K562 (cell line): ENCODE measurements around the gene TMEM150A. TPM values are rescaled to one million over a fixed set of nuclear protein-coding genes. Genes with fewer than 3 reads are reported as not detected.

ENCODE experiments used
- ATAC-seq: fragments of 200-7000 bp; cut with Tn5 transposase; 3 replicates; pipeline ENCODE4 v1.9.1; 2020; ENCODE audit warnings: moderate library complexity
- BruUV-seq: library from RNA; stranded (reverse); fragments of 400-500 nt; replicated peaks from 2 replicates; lab custom pipeline; 2021; lab: Mats Ljungman, UMichigan
- CTCF ChIA-PET: fragments of 300-600 bp; formaldehyde crosslinking; extraction: SDS; loops from one replicate; lab custom pipeline; 2021; ENCODE audit warnings: low intra/inter-chr PET ratio; lab: Yijun Ruan, JAX
- POLR2A ChIA-PET: fragments of 300-600, 350-650 bp; sonication (Branson Sonifier 250); formaldehyde crosslinking; extraction: SDS; loops from one replicate; lab custom pipeline; 2021; ENCODE audit warnings: antibody characterized with exemption, inconsistent platforms; lab: Yijun Ruan, JAX
- DNase-seq, 4 experiments: peaks; one replicate each; pipeline versions ENCODE4 v3.0.0 to v3.0.0-alpha.2; 2011 to 2018; ENCODE audit warnings: low spot score in 3 of 4, mixed read lengths in 3 of 4; ENCODE audit errors: extremely low read depth in 1 of 4
- FAIRE-seq: peaks from 2 replicates; lab custom pipeline; 2011; peaks lifted over from hg19 to GRCh38; lab: Jason Lieb, UNC
- H2AFZ ChIP-seq: 2 replicates; pipeline ENCODE4 v1.6.0; 2011; ENCODE audit warnings: low read depth, low read length, control low read depth, inconsistent platforms
- H3K27ac ChIP-seq: fragments of 200-600 bp; 3 replicates; pipeline ENCODE4 v1.8.0; 2011; ENCODE audit warnings: low read depth, mild to moderate bottlenecking, control low read depth, inconsistent platforms, low read length, moderate library complexity, mixed read lengths; ENCODE audit errors: extremely low read depth
- H3K27me3 ChIP-seq, 2 experiments: fragments of 300-600 bp in 1 of 2; 2 replicates in 1 of 2; 3 replicates in 1 of 2; pipeline versions ENCODE4 v1.6.0 to v1.8.0; 2011; ENCODE audit warnings: inconsistent platforms in 2 of 2, low read length in 2 of 2, mild to moderate bottlenecking in 1 of 2, mixed read lengths in 1 of 2, moderate library complexity in 1 of 2; ENCODE audit not compliant: control insufficient read depth in 2 of 2, insufficient read depth in 2 of 2
- H3K36me3 ChIP-seq: fragments of 300-600 bp; 3 replicates; pipeline ENCODE4 v1.8.0; 2011; ENCODE audit warnings: mild to moderate bottlenecking, low read length, inconsistent platforms; ENCODE audit not compliant: control insufficient read depth, insufficient read depth
- H3K4me1 ChIP-seq, 2 experiments: fragments of 200-600 bp in 1 of 2; replicated peaks in 1 of 2; 2 replicates in 1 of 2; 3 replicates in 1 of 2; pipeline versions ENCODE4 v1.5.1 to v1.8.0; 2011; ENCODE audit warnings: inconsistent platforms in 2 of 2, low read length in 2 of 2, mild to moderate bottlenecking in 1 of 2, mixed read lengths in 1 of 2, moderate library complexity in 1 of 2; ENCODE audit not compliant: control insufficient read depth in 2 of 2, insufficient read depth in 2 of 2
- H3K4me2 ChIP-seq: 2 replicates; pipeline ENCODE4 v1.6.1; 2011; ENCODE audit warnings: low read length, control low read depth, inconsistent platforms, mixed read lengths; ENCODE audit not compliant: insufficient read depth
- H3K4me3 ChIP-seq: fragments of 200-600 bp; sonication (generic), shearing (Covaris generic); 2 replicates; pipeline ENCODE4 v1.5.1; 2016; ENCODE audit warnings: control low read depth, inconsistent platforms
- H3K79me2 ChIP-seq: fragments of 200-600 bp; 3 replicates; pipeline ENCODE4 v1.8.0; 2011; ENCODE audit warnings: low read length, inconsistent platforms; ENCODE audit not compliant: control insufficient read depth, insufficient read depth
- H3K9ac ChIP-seq, 2 experiments: 2 replicates each; pipeline versions ENCODE4 v1.6.0 to v1.6.1; 2011; ENCODE audit warnings: low read depth in 2 of 2, low read length in 2 of 2, control low read depth in 1 of 2, inconsistent platforms in 1 of 2, mild to moderate bottlenecking in 1 of 2, mixed read lengths in 1 of 2; ENCODE audit not compliant: insufficient read depth in 1 of 2
- H3K9me1 ChIP-seq: one replicate; pipeline ENCODE4 v1.6.0; 2011; ENCODE audit warnings: inconsistent platforms, mild to moderate bottlenecking, low read length, moderate library complexity; ENCODE audit not compliant: control insufficient read depth, insufficient read depth
- H3K9me3 ChIP-seq: replicated peaks from 2 replicates; pipeline ENCODE4 v1.5.1; 2011; ENCODE audit warnings: low read depth, low read length, inconsistent platforms; ENCODE audit not compliant: control insufficient read depth, insufficient read depth
- H4K20me1 ChIP-seq: replicated peaks from 2 replicates; pipeline ENCODE4 v1.6.1; 2011; ENCODE audit warnings: low read length, inconsistent platforms, mixed read lengths; ENCODE audit not compliant: control insufficient read depth, insufficient read depth
- GTF3C2 ChIP-seq: IDR thresholded peaks from 3 replicates; pipeline ENCODE4 v1.6.1; 2011; ENCODE audit warnings: borderline replicate concordance, mild to moderate bottlenecking, moderate library complexity; ENCODE audit not compliant: insufficient read length; ENCODE audit errors: extremely low read depth
- MTA2 ChIP-seq: fragments of 450-650 bp; IDR thresholded peaks from 2 replicates; pipeline ENCODE4 v1.6.1; 2016; ENCODE audit warnings: low read depth
- NFYB ChIP-seq: IDR thresholded peaks from 2 replicates; pipeline ENCODE4 v1.6.1; 2011; ENCODE audit warnings: mild to moderate bottlenecking, moderate library complexity; ENCODE audit not compliant: insufficient read length; ENCODE audit errors: extremely low read depth
- ZNF184 ChIP-seq: sonication (generic); formaldehyde crosslinking; IDR thresholded peaks from 2 replicates; pipeline ENCODE4 v1.5.0; 2020; ENCODE audit warnings: missing genetic modification reagents
- WGBS: fragments of 100-300 bp; shearing (Covaris generic); methylation state at CpG from one replicate; pipeline ENCODE4 v1.1.6; 2016; ENCODE audit warnings: low coverage, mixed read lengths; ENCODE audit not compliant: insufficient coverage; ENCODE audit errors: missing lambda C conversion rate; 5-methylcytosine and 5-hydroxymethylcytosine counted together
- in situ Hi-C: fragments of 300-500 bp; cut with MboI; formaldehyde crosslinking; loops from 4 replicates; pipeline ENCODE4 v1.15.0; 2018; ENCODE audit warnings: inconsistent platforms, mixed read lengths
- intact Hi-C: fragments of 100-400 bp; cut with micrococcal nuclease; formaldehyde crosslinking; loops from 2 replicates; pipeline ENCODE4 v1.14.2; 2022
- polyA plus RNA-seq, 8 experiments: library from polyadenylated mRNA; depleted of rRNA in 4 of 8; stranded (reverse) in 5 of 8; unstranded in 3 of 8; fragments of >200 nt; fragmentation: Nextera tagmentation in 2 of 8; fragmentation: Illumina TruSeq in 1 of 8; extraction: Ambion mirVana in 2 of 8; extraction: Trizol in 1 of 8; gene quantifications; 2 replicates each; pipeline versions ENCODE4 v1.2.1 to v1.2.3, GENCODE V29; 2011 to 2014; ENCODE audit warnings: inconsistent platforms in 1 of 8, missing spikeins in 1 of 8
- total RNA-seq, 7 experiments: library from RNA; depleted of rRNA in 6 of 7; stranded (reverse); fragments of >200 nt in 6 of 7; fragmentation: Illumina TruSeq in 2 of 7; extraction: Trizol in 2 of 7; gene quantifications; 2 replicates each; pipeline versions ENCODE4 v1.2.1 to v1.2.3, GENCODE V29; 2011 to 2021; ENCODE audit warnings: low replicate concordance in 1 of 7

Gene TMEM150A
- total and polyA plus RNA-seq, 9 of the 15 experiments (the other 6 are each of a cell fraction or from before 2014, with no cell fraction given), result 3.9 to 17.1 (median 8.4) TPM

- intact Hi-C loops, result no loop called here
- H3K4me3 ChIP-seq, result no peak overlapping the region
- no peaks in the 10 kb centered on the region for H3K27me3 ChIP-seq
- no peaks in the 10 kb centered on the region for H3K4me1 ChIP-seq
- 78% methylated on average over 2 of the region's 2 CpGs for WGBS
- no peak for DNase-seq
- peaks cover 4% of the 10 kb centered on the region; the same call in 1 of the 3 replicates for H3K79me2 ChIP-seq
- in situ Hi-C loops, result no loop called here
- H3K9me3 ChIP-seq, result no peaks in the 10 kb centered on the region
- BruUV-seq, result no TSS peak
- no peaks in the 10 kb centered on the region for H3K9me1 ChIP-seq
- no peak overlapping the region for H2AFZ ChIP-seq
- TF ChIP-seq GTF3C2, result no peak
- no peak for TF ChIP-seq NFYB
- TF ChIP-seq ZNF184 (CRISPR knock-in tag), result no peak
- no peak for TF ChIP-seq MTA2
- TF ChIP-seq, all 486 proteins: peak for 0
- FAIRE-seq, result no peak
- no peak overlapping the region for H3K27ac ChIP-seq
- H3K9ac ChIP-seq, result no peak overlapping the region
- H3K4me2 ChIP-seq, result no peak overlapping the region
- no peaks in the 10 kb centered on the region for H4K20me1 ChIP-seq
- ChIA-PET CTCF (no interaction called here), POLR2A (interaction anchor here (0.6 to 3.5 kb wide), 8 partner anchors 8 to 68 kb away, joined by 3 to 15 read pairs (median 4); partner anchors contain the start of genes GGCX and USP39)
- ATAC-seq, result no peak
- peaks cover 93% of the 10 kb centered on the region for H3K36me3 ChIP-seq
Measured at GRCh38 chr2:85628658-85629057, 26.2 kb upstream of the TMEM150A start.
